Fibroblast of skin of right quadriceps (primary cell): ENCODE measurements around the gene C11orf21.
"Not testable (repeated sequence)": the region's sequence is repeated elsewhere in the genome, so short reads cannot be mapped to it uniquely, and the experiment has no call there.

ENCODE experiments used
- DNase-seq: peaks from one replicate; pipeline ENCODE4 v3.0.0-alpha.2; 2013

C11orf21 gene

DNA sequence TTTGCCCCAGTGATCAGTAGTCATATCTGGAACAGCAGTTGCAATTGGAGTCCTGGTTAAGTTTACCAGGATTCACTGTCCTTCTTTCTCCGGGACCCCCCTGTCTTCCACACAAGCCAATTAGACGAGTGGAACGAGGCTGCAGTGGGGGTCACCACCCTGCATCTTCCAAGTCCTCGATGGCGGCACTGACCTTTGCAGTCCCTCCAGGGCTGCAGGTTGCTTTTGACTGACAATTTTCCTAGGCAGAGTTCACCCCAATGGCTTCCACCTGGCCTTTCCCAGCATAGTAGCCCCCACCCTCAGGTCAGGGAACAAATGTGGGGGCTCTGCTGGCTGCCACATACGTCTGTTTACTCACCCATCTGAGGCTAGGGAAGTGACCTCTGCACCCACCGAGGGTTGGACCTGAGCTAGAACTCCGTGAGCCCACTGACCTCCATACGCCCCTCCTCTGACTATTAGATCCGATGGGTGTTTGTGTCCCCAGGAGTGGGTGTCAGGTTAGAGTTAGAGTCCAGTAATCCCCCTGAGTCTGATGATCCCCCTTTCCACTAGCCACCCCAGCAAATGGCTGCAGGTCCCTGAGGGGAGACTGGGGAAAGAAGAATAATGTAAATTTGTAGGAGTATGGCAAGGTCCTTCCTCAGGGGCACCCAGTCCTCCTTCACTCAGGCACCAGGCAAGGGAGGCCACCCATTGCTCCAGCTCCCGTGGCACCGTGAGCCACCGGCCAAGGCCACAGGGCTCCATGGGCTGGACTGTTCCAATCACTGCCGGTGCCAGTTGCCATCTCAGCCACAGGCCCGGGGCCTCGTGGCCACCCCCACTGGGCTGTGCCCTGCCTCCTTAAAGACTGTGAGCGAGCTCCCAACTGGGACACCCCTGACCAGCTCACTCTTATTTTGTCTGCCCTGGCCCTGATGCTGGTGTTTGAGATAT lies 5.5 kb downstream of the C11orf21 start:
- DNase-seq: no peak

DNA sequence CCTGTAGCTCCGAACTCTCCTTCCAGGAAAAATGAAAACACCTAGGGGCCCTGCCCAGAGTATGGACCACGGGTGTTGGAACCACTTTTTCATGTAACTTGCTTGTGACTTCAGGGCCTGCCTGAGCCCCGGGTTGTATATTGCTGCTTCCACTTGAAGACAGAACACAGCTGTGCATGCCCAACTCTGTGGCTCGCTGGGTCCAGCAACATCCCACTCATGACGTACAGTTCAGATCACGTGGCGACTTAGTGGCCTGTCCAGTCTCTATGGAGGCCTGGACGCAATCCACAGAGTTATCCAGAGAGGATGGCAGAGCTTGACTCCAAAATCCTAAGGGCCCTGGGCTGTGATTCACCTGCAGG lies 6.8 kb downstream of the C11orf21 start:
- no peak for DNase-seq

DNA sequence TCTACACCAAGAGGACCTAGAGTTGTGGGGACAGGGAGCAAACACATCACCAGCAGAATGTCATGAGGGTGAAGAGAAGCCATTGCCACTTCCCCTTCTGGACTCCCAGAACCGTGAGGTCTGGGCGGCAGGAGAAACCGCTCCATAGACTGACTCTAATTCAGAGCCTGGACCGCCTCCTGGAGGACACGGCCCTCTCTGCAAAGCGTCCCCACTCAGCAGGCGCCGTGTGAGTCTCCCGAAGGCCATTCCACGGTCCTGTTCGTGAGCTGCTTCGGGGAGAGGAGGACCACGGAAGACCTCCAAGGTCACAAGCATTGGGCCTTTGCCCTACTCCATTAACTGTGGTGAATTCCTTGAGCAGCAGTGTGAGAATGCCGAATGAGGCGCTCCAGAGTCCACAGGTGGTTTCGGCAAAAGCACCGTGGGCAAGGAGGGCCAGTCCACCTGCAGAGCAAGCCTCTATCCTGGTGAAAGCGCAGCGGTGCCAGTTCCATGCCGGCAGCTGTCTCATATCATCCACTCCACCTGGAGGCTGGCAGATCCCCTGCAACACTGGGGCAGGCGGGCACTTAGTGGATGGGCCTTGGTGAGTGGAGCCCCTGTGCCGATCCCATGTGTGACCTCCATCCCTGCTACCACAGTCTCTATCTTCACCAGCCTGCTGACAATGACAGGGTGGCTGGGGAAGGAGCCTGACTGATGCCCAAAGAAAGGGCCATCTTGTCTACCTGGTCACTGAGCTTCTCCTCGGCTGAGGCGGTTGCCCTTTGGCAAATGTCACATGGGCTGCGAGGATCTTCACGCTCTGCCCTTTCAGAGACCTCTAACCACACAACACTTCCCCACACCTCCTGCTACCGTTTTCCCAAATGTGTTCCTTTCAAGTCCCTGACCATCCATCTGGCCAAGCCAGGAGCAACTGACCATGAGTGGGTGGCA lies 7.5 kb downstream of the C11orf21 start:
- DNase-seq: no peak

DNA sequence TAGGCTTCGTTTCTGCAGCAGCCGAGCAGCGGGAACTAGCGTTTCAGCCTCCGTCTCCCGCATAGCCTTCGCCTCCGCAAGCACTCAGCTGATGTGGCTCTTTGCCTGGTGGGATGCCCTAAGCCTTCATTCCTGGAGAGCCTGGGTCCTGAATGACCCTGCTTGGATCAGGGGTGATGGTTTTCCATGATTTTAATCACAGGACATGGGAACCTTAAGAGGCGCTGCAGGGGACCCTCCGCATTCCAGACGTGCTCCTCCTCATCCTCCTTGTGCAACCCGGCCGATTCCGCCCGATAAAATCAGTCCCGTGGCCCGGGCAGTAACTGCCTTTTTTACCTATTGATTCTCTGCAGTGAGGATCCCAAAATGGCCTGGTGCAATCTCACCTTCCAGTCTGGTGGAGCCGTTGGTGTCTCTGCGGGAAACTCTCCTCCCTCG lies 8.2 kb downstream of the C11orf21 start:
- no peak for DNase-seq

DNA sequence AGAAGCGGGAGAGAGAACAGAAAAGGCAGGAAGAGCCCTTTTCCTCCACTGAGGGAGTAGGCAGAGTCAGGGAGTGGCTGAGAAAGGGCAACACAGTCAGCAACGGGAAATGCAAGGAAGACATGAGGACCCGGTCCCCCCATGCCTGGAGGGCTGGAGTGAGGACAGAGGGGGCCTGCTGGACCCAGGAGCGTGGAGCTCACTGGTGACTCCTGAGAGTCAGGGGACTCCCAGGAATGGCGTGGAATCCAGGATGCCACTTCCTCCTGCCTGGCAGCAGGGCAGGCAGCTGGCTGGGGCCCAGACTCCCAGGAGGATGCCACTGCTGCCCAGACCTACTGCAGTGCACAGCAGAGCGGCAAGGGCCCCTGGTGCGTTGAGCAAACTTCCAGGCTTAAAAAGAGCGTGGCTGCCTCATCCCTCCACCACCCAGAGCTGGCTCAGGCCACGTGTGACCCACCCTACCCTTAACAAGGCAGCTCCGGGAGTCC lies 11.3 kb downstream of the C11orf21 start:
- DNase-seq: no peak

- DNase-seq: no peak
Measured at GRCh38 chr11:2289859-2290258, 11.9 kb downstream of the C11orf21 start.

- no peak for DNase-seq
Measured at GRCh38 chr11:2289350-2289749, 12.4 kb downstream of the C11orf21 start.

- DNase-seq: no peak
Measured at GRCh38 chr11:2287091-2287490, 14.6 kb downstream of the C11orf21 start.

DNA sequence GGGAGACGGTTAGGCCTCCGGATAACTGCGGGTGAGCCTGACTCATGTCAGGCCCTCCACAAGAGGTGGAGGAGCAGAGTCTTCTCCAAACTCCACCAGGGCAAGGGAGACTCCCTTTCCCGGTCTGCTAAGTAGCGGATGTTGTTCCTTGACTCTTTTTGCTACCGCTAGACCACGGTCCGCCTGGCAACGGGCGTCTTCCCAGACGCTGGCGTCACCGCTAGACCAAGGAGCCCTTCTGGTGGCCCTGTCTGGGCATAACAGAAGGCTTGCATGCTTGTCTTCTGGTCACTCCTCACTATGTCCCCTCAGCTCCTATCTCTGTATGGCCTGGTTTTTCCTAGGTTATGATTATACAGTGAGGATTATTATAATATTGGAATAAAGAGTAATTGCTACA lies 15.4 kb downstream of the C11orf21 start:
- not testable (repeated sequence) for DNase-seq

DNA sequence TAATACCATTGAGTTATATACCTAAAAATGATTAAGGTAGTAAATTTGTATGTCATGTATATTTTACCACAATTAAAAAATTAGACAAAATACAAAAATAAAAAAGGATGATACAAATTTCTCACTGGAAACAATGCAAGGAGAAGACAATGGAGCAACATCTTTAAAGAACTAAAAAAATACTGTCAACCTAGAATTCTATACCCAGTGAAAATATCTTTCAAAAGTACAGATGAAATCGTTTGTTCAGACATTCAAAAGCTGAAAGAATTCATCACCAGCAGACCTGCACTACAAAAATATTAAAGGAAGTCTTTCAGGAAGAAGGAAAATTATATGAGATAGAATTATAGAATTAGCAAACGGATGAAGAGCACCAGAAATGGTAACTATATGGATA lies 21.5 kb downstream of the C11orf21 start:
- no peak for DNase-seq

DNA sequence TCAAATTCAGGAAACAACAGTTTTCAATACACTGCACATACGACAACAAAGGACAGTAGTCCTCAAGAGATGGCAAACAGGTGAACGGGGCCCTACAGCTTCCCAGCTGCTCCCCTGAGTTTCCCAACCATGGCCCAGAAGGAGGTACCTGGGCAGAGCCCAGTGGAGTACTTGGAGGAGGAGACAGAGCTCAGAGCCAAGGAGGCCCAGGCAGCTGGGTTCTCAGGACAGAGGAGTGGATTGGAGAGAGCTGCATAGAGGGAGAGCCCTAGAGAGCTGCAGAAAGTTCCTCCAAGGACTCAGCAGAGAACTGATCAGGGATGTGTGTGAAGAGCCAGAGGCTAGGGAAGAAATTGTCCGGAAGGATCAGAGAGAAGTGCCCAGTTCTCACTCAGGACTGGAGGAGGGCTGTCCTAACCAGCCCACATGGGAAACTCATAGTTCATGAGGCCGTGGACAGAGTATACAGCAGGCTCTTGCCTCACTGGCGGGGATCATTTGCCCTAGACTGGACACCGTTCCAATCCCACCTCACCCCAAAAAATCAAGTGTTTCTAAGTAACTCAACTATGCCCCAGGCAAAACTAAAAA lies 23.7 kb downstream of the C11orf21 start:
- no peak for DNase-seq

- DNase-seq: no peak
Measured at GRCh38 chr11:2277008-2277346, 24.7 kb downstream of the C11orf21 start.

DNA sequence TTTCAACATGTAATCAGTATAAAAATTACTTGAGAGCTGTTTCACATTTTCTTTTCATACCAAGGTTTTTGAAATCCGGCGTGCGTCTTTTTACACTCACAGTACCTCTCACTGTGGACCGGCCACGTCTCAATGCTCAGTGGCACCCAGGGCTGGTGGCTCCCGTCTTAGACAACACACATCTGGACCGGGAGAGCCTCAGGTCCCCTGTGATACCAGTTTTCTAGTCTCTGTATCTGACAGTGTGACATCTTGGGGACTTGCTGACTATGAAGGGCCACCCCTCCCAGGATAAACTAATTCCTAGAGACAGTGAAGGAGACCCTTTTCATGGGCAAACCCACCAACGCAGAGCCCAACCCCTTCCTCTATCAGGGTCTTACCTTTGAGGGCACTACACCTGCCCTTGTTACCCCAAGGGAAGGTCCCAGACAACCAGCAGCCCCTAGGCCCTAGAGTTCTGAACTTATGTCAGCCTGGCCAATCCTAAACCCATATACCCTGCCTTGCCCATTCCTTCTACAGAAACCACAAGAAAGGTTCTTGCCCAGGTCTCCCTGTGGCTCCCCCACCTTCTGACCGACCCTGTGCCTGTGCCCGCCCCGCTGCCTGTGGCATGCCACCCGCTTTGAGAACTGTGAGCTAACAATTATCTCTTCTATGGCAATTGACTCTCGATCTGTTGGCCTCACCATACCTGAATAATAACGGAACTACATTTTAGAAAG lies 25.3 kb downstream of the C11orf21 start:
- no peak for DNase-seq

- no peak for DNase-seq
Measured at GRCh38 chr11:2275334-2276279, 26.1 kb downstream of the C11orf21 start.

- DNase-seq: no peak
Measured at GRCh38 chr11:2273771-2274170, 27.9 kb downstream of the C11orf21 start.

- no peak for DNase-seq
Measured at GRCh38 chr11:2273311-2273710, 28.4 kb downstream of the C11orf21 start.

- no peak for DNase-seq
Measured at GRCh38 chr11:2272946-2273280, 28.8 kb downstream of the C11orf21 start.

DNA sequence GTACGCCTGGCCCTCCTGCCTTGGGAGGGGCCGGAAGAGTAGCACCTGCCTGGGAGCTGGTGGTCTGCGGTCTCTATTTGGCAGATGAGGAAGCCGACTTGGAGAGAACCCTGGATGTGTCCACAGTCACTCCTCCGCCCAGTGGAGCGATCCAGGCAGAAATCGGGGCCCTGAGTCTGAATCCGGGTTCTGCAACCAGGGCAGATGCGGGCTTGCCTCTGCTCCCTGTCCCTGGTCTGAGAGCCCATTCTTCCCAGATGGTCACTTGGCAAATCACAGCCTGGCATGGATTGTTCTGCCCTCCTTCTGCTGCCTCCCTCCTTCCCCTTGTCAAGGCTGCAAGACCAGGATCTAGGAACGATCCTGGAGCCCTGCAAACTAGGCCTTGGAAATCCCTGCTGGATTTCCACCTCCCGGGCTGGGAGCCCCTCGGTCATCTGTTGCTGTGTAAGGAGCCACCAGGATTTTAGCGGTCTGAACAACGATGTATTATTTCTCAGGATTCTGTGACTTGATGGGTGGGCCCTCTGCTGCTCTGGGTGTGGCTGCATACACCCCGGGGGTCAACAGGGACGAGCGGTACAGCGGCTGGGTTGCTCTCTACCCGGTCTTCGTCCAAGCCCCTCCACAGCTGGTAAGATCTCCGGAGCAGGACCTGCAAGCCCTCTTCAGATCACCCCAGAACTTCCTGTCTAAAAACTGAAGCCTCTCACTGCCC lies 29.3 kb downstream of the C11orf21 start:
- DNase-seq: no peak

- DNase-seq: no peak
Measured at GRCh38 chr11:2271327-2272227, 30.1 kb downstream of the C11orf21 start.

- no peak for DNase-seq
Measured at GRCh38 chr11:2271077-2271326, 30.7 kb downstream of the C11orf21 start.
